H1 (cell line): Measurements from ENCODE around the gene EDDM3A. TPM values are rescaled to one million over a fixed set of nuclear protein-coding genes. Genes with fewer than 3 reads are reported as not detected.

Experiments used
- CTCF ChIA-PET: fragments of 300-600 bp; sonication (Branson Sonifier 250); formaldehyde crosslinking; loops from one replicate; lab custom pipeline; 2021; ENCODE audit not compliant: partially characterized antibody; lab: Charles Lee
- POLR2A ChIA-PET: fragments of 300-600 bp; sonication (Branson Sonifier 250); formaldehyde crosslinking; loops from one replicate; lab custom pipeline; 2021; ENCODE audit warnings: inconsistent platforms; ENCODE audit not compliant: partially characterized antibody; lab: Charles Lee
- DNase-seq, 2 experiments: peaks; one replicate each; pipeline versions ENCODE4 v3.0.0 to v3.0.0-alpha.2; 2010 to 2022; ENCODE audit warnings: low spot score in 2 of 2, low read depth in 1 of 2, mixed read lengths in 1 of 2
- FAIRE-seq: peaks from 2 replicates; lab custom pipeline; 2011; peaks lifted over from hg19 to GRCh38; lab: Jason Lieb, UNC
- H2AFZ ChIP-seq: 2 replicates; pipeline ENCODE4 v1.8.1; 2012; ENCODE audit warnings: low read length, inconsistent platforms
- H2AK5ac ChIP-seq: 2 replicates; pipeline ENCODE4 v1.6.1; 2013; ENCODE audit warnings: low read depth, low read length
- H2BK120ac ChIP-seq: replicated peaks from 2 replicates; pipeline ENCODE3; 2013; ENCODE audit warnings: low read depth, low read length, inconsistent platforms
- H2BK12ac ChIP-seq: 2 replicates; pipeline ENCODE4 v1.6.1; 2013; ENCODE audit warnings: low read depth, low read length
- H2BK15ac ChIP-seq: 2 replicates; pipeline ENCODE4 v1.6.1; 2013; ENCODE audit warnings: low read length
- H2BK20ac ChIP-seq: 2 replicates; pipeline ENCODE4 v1.6.1; 2013; ENCODE audit warnings: low read length
- H2BK5ac ChIP-seq: 2 replicates; pipeline ENCODE4 v1.6.1; 2013; ENCODE audit warnings: low read depth, low read length
- H3K14ac ChIP-seq: 2 replicates; pipeline ENCODE4 v1.6.1; 2013; ENCODE audit warnings: inconsistent platforms; ENCODE audit not compliant: insufficient read length
- H3K18ac ChIP-seq: 2 replicates; pipeline ENCODE4 v1.6.1; 2013; ENCODE audit warnings: low read length; ENCODE audit errors: extremely low read depth
- H3K23ac ChIP-seq: 2 replicates; pipeline ENCODE4 v1.6.1; 2013; ENCODE audit warnings: inconsistent platforms; ENCODE audit not compliant: insufficient read length
- H3K23me2 ChIP-seq: 2 replicates; pipeline ENCODE4 v1.6.1; 2013; ENCODE audit warnings: low read depth, low read length
- H3K27ac ChIP-seq: 2 replicates; pipeline ENCODE4 v1.6.1; 2011; ENCODE audit warnings: low read depth, low read length, inconsistent platforms
- H3K27me3 ChIP-seq, 4 experiments: replicated peaks in 1 of 4; 1 replicate in 1 of 4; 2 replicates in 3 of 4; pipeline versions ENCODE4 v1.6.1 to v1.8.1; 2011 to 2013; ENCODE audit warnings: low read length in 3 of 4, mild to moderate bottlenecking in 3 of 4, inconsistent platforms in 2 of 4, mixed read lengths in 2 of 4, moderate library complexity in 1 of 4; ENCODE audit not compliant: control insufficient read depth in 3 of 4, insufficient read depth in 3 of 4; ENCODE audit errors: extremely low read depth in 1 of 4
- H3K36me3 ChIP-seq, 4 experiments: 2 replicates each; pipeline versions ENCODE4 v1.6.1 to v1.8.1; 2011 to 2013; ENCODE audit warnings: mild to moderate bottlenecking in 4 of 4, low read length in 3 of 4, moderate library complexity in 2 of 4, control low read depth in 1 of 4, inconsistent platforms in 1 of 4; ENCODE audit not compliant: insufficient read depth in 4 of 4, control insufficient read depth in 2 of 4
- H3K4ac ChIP-seq: replicated peaks from 2 replicates; pipeline ENCODE3; 2013; ENCODE audit warnings: low read length, low read depth, mixed read lengths, inconsistent platforms; ENCODE audit not compliant: insufficient read length
- H3K4me1 ChIP-seq, 4 experiments: replicated peaks in 1 of 4; 1 replicate in 1 of 4; 2 replicates in 3 of 4; pipeline versions ENCODE4 v1.6.1 to v1.8.1; 2011 to 2013; ENCODE audit warnings: low read length in 3 of 4, inconsistent platforms in 2 of 4, mixed read lengths in 1 of 4; ENCODE audit not compliant: insufficient read depth in 4 of 4, control insufficient read depth in 3 of 4
- H3K4me2 ChIP-seq, 2 experiments: 2 replicates each; pipeline versions ENCODE4 v1.6.1 to v1.8.1; 2011 to 2013; ENCODE audit warnings: low read depth in 2 of 2, low read length in 2 of 2, control low read depth in 1 of 2, inconsistent platforms in 1 of 2, mild to moderate bottlenecking in 1 of 2; ENCODE audit not compliant: insufficient read depth in 1 of 2
- H3K4me3 ChIP-seq, 4 experiments: fragments of 200-600, 300-600 bp in 1 of 4; sonication (generic), shearing (Covaris generic), sonication (Bioruptor Twin) in 1 of 4; 2 replicates each; pipeline versions ENCODE4 v1.5.1 to v1.8.1; 2011 to 2016; ENCODE audit warnings: low read length in 4 of 4, low read depth in 3 of 4, control low read depth in 2 of 4, inconsistent platforms in 2 of 4, mild to moderate bottlenecking in 2 of 4, mixed read lengths in 1 of 4, moderate library complexity in 1 of 4; ENCODE audit not compliant: insufficient read depth in 2 of 4; ENCODE audit errors: extremely low read depth in 1 of 4
- H3K56ac ChIP-seq: replicated peaks from 2 replicates; pipeline ENCODE3; 2013; ENCODE audit warnings: low read depth, mild to moderate bottlenecking, mixed read lengths, low read length, inconsistent platforms; ENCODE audit not compliant: insufficient read length
- H3K79me1 ChIP-seq: 2 replicates; pipeline ENCODE4 v1.6.1; 2013; ENCODE audit warnings: low read depth, low read length, control low read depth
- H3K79me2 ChIP-seq, 2 experiments: 2 replicates each; pipeline versions ENCODE4 v1.6.1 to v1.8.1; 2012 to 2013; ENCODE audit warnings: low read length in 2 of 2, mild to moderate bottlenecking in 2 of 2, inconsistent platforms in 1 of 2; ENCODE audit not compliant: insufficient read depth in 2 of 2, control insufficient read depth in 1 of 2
- H3K9ac ChIP-seq, 4 experiments: replicated peaks in 1 of 4; 1 replicate in 1 of 4; 2 replicates in 3 of 4; pipeline versions ENCODE4 v1.6.1 to v1.8.1; 2011 to 2013; ENCODE audit warnings: low read depth in 3 of 4, low read length in 3 of 4, control low read depth in 2 of 4, mild to moderate bottlenecking in 2 of 4, moderate library complexity in 2 of 4, inconsistent platforms in 1 of 4; ENCODE audit errors: extremely low read depth in 1 of 4
- H3K9me3 ChIP-seq, 2 experiments: 2 replicates each; pipeline versions ENCODE4 v1.6.1 to v1.8.1; 2012 to 2013; ENCODE audit warnings: mild to moderate bottlenecking in 2 of 2, moderate library complexity in 2 of 2, control low read depth in 1 of 2, inconsistent platforms in 1 of 2, low read depth in 1 of 2, low read length in 1 of 2, mixed read lengths in 1 of 2; ENCODE audit not compliant: insufficient read depth in 2 of 2
- H4K20me1 ChIP-seq, 2 experiments: replicated peaks in 1 of 2; 2 replicates each; pipeline versions ENCODE3 to v1.8.1; 2011 to 2013; ENCODE audit warnings: inconsistent platforms in 2 of 2, low read length in 2 of 2, mild to moderate bottlenecking in 1 of 2; ENCODE audit not compliant: insufficient read depth in 2 of 2, control insufficient read depth in 1 of 2
- H4K5ac ChIP-seq: 2 replicates; pipeline ENCODE4 v1.6.1; 2013; ENCODE audit warnings: low read length, low read depth, mixed read lengths, inconsistent platforms; ENCODE audit not compliant: insufficient read length
- H4K8ac ChIP-seq: 2 replicates; pipeline ENCODE4 v1.8.0; 2013; ENCODE audit warnings: mild to moderate bottlenecking, moderate library complexity, low read length, inconsistent platforms; ENCODE audit not compliant: insufficient read depth; ENCODE audit errors: extremely low read depth
- H4K91ac ChIP-seq: replicated peaks from 2 replicates; pipeline ENCODE3; 2013; ENCODE audit warnings: low read length, mixed read lengths, inconsistent platforms; ENCODE audit not compliant: insufficient read length
- BCL11A ChIP-seq, 2 experiments: IDR thresholded peaks; one replicate each; pipeline ENCODE4 v1.6.1; 2011; ENCODE audit warnings: low read depth in 2 of 2, low read length in 2 of 2, mild to moderate bottlenecking in 2 of 2
- CEBPB ChIP-seq: IDR thresholded peaks from 2 replicates; pipeline ENCODE4 v1.6.1; 2012; ENCODE audit warnings: low read depth, low read length
- CTCF ChIP-seq, 3 experiments: IDR thresholded peaks; 1 replicate in 2 of 3; 2 replicates in 1 of 3; pipeline versions ENCODE4 v1.5.1 to v1.6.1; 2011; ENCODE audit warnings: low read length in 3 of 3, mild to moderate bottlenecking in 3 of 3, inconsistent platforms in 2 of 3, low read depth in 1 of 3, moderate library complexity in 1 of 3; ENCODE audit not compliant: insufficient read depth in 1 of 3; ENCODE audit errors: control extremely low read depth in 1 of 3
- EGR1 ChIP-seq: IDR thresholded peaks from 2 replicates; pipeline ENCODE4 v1.6.1; 2011; ENCODE audit warnings: low read depth, low read length, borderline replicate concordance
- EZH2 ChIP-seq: fragments of 200-600 bp; sonication (generic); IDR thresholded peaks from 2 replicates; pipeline ENCODE4 v1.7.1; 2012; ENCODE audit warnings: low read depth, mild to moderate bottlenecking, moderate library complexity, low read length, inconsistent platforms; ENCODE audit not compliant: severe bottlenecking
- NANOG ChIP-seq: IDR thresholded peaks from 2 replicates; pipeline ENCODE4 v1.6.1; 2011; ENCODE audit warnings: low read length, low read depth, mild to moderate bottlenecking, inconsistent platforms; ENCODE audit not compliant: insufficient read depth, poor library complexity, severe bottlenecking
- RBBP5 ChIP-seq: IDR thresholded peaks from 2 replicates; pipeline ENCODE4 v1.7.1; 2012; ENCODE audit warnings: low read depth, mild to moderate bottlenecking, inconsistent platforms, low read length, moderate library complexity, borderline replicate concordance
- WGBS, 2 experiments: shearing (Covaris generic) in 1 of 2; methylation state at CpG; one replicate each; pipeline versions ENCODE4 v1.1.6 to v1.1.7; 2013 to 2015; ENCODE audit warnings: low lambda C conversion rate in 2 of 2, mixed read lengths in 2 of 2, inconsistent platforms in 1 of 2, low coverage in 1 of 2, missing lambda C conversion rate in 1 of 2; ENCODE audit not compliant: insufficient replicate concordance in 2 of 2, insufficient coverage in 1 of 2, insufficient read length in 1 of 2; ENCODE audit errors: extremely low coverage in 1 of 2, missing lambda C conversion rate in 1 of 2; 5-methylcytosine and 5-hydroxymethylcytosine counted together
- long read RNA-seq, 2 experiments: library from RNA in 1 of 2; library from capped mRNA in 1 of 2; stranded (forward); transcript quantifications; one replicate each; pipeline ENCODE4 v2.0.0, GENCODE V29; 2021; ENCODE audit warnings: inconsistent platforms in 1 of 2
- polyA minus RNA-seq, 3 experiments: library from RNA; depleted of rRNA, polyadenylated mRNA; stranded (reverse); fragments of >200 nt; gene quantifications; 1 replicate in 2 of 3; 2 replicates in 1 of 3; pipeline ENCODE4 v1.2.3, GENCODE V29; 2011
- polyA plus RNA-seq, 7 experiments: library from polyadenylated mRNA; depleted of rRNA in 3 of 7; stranded (reverse) in 5 of 7; unstranded in 2 of 7; fragments of >200 nt in 5 of 7; fragments of 200-250 nt in 2 of 7; gene quantifications; 1 replicate in 5 of 7; 2 replicates in 1 of 7; 4 replicates in 1 of 7; pipeline versions ENCODE4 v1.2.1 to v1.2.3, GENCODE V29; 2011 to 2013; ENCODE audit warnings: missing spikeins in 2 of 7, mixed read lengths in 2 of 7
- total RNA-seq: library from RNA; stranded (reverse); fragmentation: NEBNext Ultra II Directional; extraction: Animal tissue kit (Norgen Biotek cat#: 25700); gene quantifications from 2 replicates; pipeline ENCODE4 v1.2.1, GENCODE V29; 2021

The EDDM3A gene
- not detected in 2 replicates for total RNA-seq
- 0.09 and 0.11 TPM in 2 replicates for polyA plus RNA-seq (2011; rRNA removed)
- 0.12 TPM for polyA plus RNA-seq (2011; cell fraction: cytosol; rRNA removed)
- polyA plus RNA-seq (2011; cell fraction: nucleus; rRNA removed) = not detected
- polyA plus RNA-seq (2012, experiment 1 of 2) = 0.19 TPM in 1 of 4 replicates, not detected in the others
- polyA plus RNA-seq (2012, experiment 2 of 2) = not detected
- not detected for polyA plus RNA-seq (2013, experiment 1 of 2)
- polyA plus RNA-seq (2013, experiment 2 of 2) = not detected
- polyA minus RNA-seq (2011; rRNA and poly(A)+ RNA removed) = not detected in 2 replicates
- polyA minus RNA-seq (2011; cell fraction: cytosol; rRNA and poly(A)+ RNA removed) = not detected
- not detected for polyA minus RNA-seq (2011; cell fraction: nucleus; rRNA and poly(A)+ RNA removed)
- long read RNA-seq, experiment 1 = 0 reads
- long read RNA-seq, experiment 2 = 0 reads

- Histone ChIP-seq H2BK20ac (no peak within 1 kb of the TSS), H3K18ac (no peak within 1 kb of the TSS), H3K27me3 (no peaks in the 10 kb centered on the region), H3K27ac (no peak within 1 kb of the TSS), H4K8ac (no peak within 1 kb of the TSS), H3K9ac (no peak within 1 kb of the TSS), H4K20me1 (no peaks in the 10 kb centered on the region), H2AK5ac (no peak within 1 kb of the TSS), H3K4me2 (no peak within 1 kb of the TSS), H3K56ac (no peak within 1 kb of the TSS), H3K79me2 (no peaks in the 10 kb centered on the region), H3K4me3 (no peak within 1 kb of the TSS), H4K91ac (no peak within 1 kb of the TSS), H2BK5ac (no peak within 1 kb of the TSS), H3K79me1 (no peaks in the 10 kb centered on the region), H4K5ac (no peak within 1 kb of the TSS), H2BK12ac (0 out of 2 replicates have a peak within 1 kb of the TSS, but pooled peaks have one; percentile 32), H3K36me3 (no peaks in the 10 kb centered on the region), H3K23ac (no peak within 1 kb of the TSS), H3K9me3 (no peaks in the 10 kb centered on the region; a peak in 1 of 4 replicates), H3K4me1 (no peaks in the 10 kb centered on the region), H3K4ac (no peak within 1 kb of the TSS), H2BK15ac (no peak within 1 kb of the TSS), H3K14ac (no peak within 1 kb of the TSS), H2AFZ (0 out of 2 replicates have a peak within 1 kb of the TSS, but pooled peaks have one; percentile 16), H2BK120ac (no peak within 1 kb of the TSS), H3K23me2 (no peaks in the 10 kb centered on the region)
- DNase-seq = no peak
- 91% methylated on average over 6 of the region's 6 CpGs; no CpG with 5 or more reads in 1 of the 2 experiments for WGBS, 2 experiments
- ChIA-PET POLR2A (interaction anchor here (0.6 to 1.0 kb wide), 2 partner anchors 10 to 85 kb away, joined by 3 to 4 read pairs; no protein-coding TSS in a partner anchor), CTCF (interaction anchor here (0.9 to 8.2 kb wide), 7 partner anchors 11 to 224 kb away, joined by 3 to 70 read pairs (median 4); no protein-coding TSS in a partner anchor)
- FAIRE-seq = no peak
- no peak for TF ChIP-seq EZH2
- no peak for TF ChIP-seq CEBPB
- TF ChIP-seq CTCF (IDR thresholded peaks at IDR 0.05; ENCODE audit: control extremely low read depth in 1 of 3, insufficient read depth in 1 of 3, low read depth in 1 of 3, low read length in 3 of 3) = no peak
- TF ChIP-seq BCL11A (IDR thresholded peaks at IDR 0.05; ENCODE audit: low read depth in 2 of 2, low read length in 2 of 2) = no peak
- TF ChIP-seq EGR1 = no peak
- TF ChIP-seq NANOG = no peak
- TF ChIP-seq RBBP5 = no peak
Observed at GRCh38 chr14:20745571-20746358, at the start of gene EDDM3A. TSS of gene EDDM3A (plus strand) at chr14:20745887. CDS start at chr14:20747581, 1,694 bp downstream.
